ENCODE results near the gene DGAT2. TPM values are rescaled to one million over a fixed set of nuclear protein-coding genes. Genes with fewer than 3 reads are reported as not detected.
A peak's percentile ranks its signal among the peaks of the same experiment; 100 is the strongest.

DGAT2 gene
- total and polyA plus RNA-seq, 5 donors from 2014 or later = 0.17 to 0.47 (median 0.42) TPM; not detected in 2

DNA sequence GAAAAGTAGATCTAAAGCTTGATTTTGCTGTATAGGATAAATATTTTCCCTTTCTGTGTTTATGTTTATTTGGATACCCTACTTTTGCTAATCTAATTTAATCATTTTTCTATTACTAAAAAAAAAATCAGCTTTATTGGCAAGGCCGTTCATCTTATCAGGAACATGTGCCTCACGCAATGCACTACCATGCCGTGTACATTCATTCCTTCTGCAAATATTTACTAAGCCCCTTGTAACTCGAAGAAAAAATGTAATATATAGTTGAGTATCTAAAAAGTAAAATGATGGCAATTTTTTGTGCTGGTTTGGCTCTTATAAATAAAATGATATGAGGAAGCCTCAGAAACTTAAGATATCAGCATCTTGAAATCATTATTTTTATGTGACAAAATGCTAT, 55.4 kb downstream of the DGAT2 start:
- peak overlapping the region; percentile 45 for H3K27ac ChIP-seq (ENCODE audit: insufficient read depth, low read length, poor library complexity, severe bottlenecking)
- peaks cover 31% of the 10 kb centered on the region for H3K36me3 Mint-ChIP-seq
- H3K36me3 ChIP-seq (ENCODE audit: control insufficient read depth, insufficient read depth, low read length) = peaks cover 6% of the 10 kb centered on the region
- no peaks in the 10 kb centered on the region for H3K27me3 ChIP-seq (ENCODE audit: control insufficient read depth, insufficient read depth, low read length)
- H3K4me3 Mint-ChIP-seq = peak overlapping the region; percentile 6 to 77 (median 30)
- H3K4me3 ChIP-seq (ENCODE audit: low read depth, low read length) = peak overlapping the region; percentile 69
- H3K4me1 ChIP-seq (ENCODE audit: control insufficient read depth, insufficient read depth, low read length, poor library complexity, severe bottlenecking) = peaks cover 21% of the 10 kb centered on the region
- H3K27me3 Mint-ChIP-seq = no peaks in the 10 kb centered on the region
- H3K9me3 ChIP-seq (ENCODE audit: control insufficient read depth in 2 of 2, low read length in 2 of 2) = no peaks in the 10 kb centered on the region
- DNase-seq (no peak), ATAC-seq (ENCODE audit: low read depth in 2 of 2) (no peak)
- peaks cover 18 to 65% (median 45%) of the 10 kb centered on the region in 4 donors for H3K4me1 Mint-ChIP-seq
- H3K27ac Mint-ChIP-seq = peak overlapping the region in 2 of 3 donors; percentile 54 to 58
- no peaks in the 10 kb centered on the region for H3K9me3 Mint-ChIP-seq

GRCh38 chr11:75826461-75827230, 58.1 kb downstream of the DGAT2 start:
- H3K4me1 Mint-ChIP-seq = peaks cover 22 to 56% (median 42%) of the 10 kb centered on the region in 4 donors

GRCh38 chr11:75827562-75827961, 59.0 kb downstream of the DGAT2 start:
- Mint-ChIP-seq H3K4me1 (peaks cover 22 to 65% (median 42%) of the 10 kb centered on the region in 4 donors), H3K27ac (peak overlapping the region in 1 of 3 donors; percentile 41), H3K27me3 (no peaks in the 10 kb centered on the region), H3K36me3 (peaks cover 25% of the 10 kb centered on the region), H3K4me3 (no peak overlapping the region), H3K9me3 (no peaks in the 10 kb centered on the region)
- Histone ChIP-seq H3K27ac (ENCODE audit: insufficient read depth, low read length, poor library complexity, severe bottlenecking) (no peak overlapping the region), H3K9me3 (ENCODE audit: control insufficient read depth in 2 of 2, low read length in 2 of 2) (no peaks in the 10 kb centered on the region), H3K27me3 (ENCODE audit: control insufficient read depth, insufficient read depth, low read length) (no peaks in the 10 kb centered on the region), H3K4me3 (ENCODE audit: low read depth, low read length) (no peak overlapping the region), H3K4me1 (ENCODE audit: control insufficient read depth, insufficient read depth, low read length, poor library complexity, severe bottlenecking) (peaks cover 16% of the 10 kb centered on the region), H3K36me3 (ENCODE audit: control insufficient read depth, insufficient read depth, low read length) (peaks cover 2% of the 10 kb centered on the region)
- ATAC-seq (ENCODE audit: low read depth in 2 of 2) (no peak), DNase-seq (no peak)

More at GRCh38 chr11:75826461-75827230, 58.1 kb downstream of the DGAT2 start:
- Mint-ChIP-seq H3K36me3 (peaks cover 27% of the 10 kb centered on the region), H3K9me3 (no peaks in the 10 kb centered on the region), H3K27me3 (no peaks in the 10 kb centered on the region), H3K4me3 (peak overlapping the region in 2 of 4 donors; percentile 35 to 40), H3K27ac (peak overlapping the region in 2 of 3 donors; percentile 40 to 78)
- Histone ChIP-seq H3K27me3 (ENCODE audit: control insufficient read depth, insufficient read depth, low read length) (no peaks in the 10 kb centered on the region), H3K9me3 (ENCODE audit: control insufficient read depth in 2 of 2, low read length in 2 of 2) (no peaks in the 10 kb centered on the region), H3K4me3 (ENCODE audit: low read depth, low read length) (no peak overlapping the region), H3K36me3 (ENCODE audit: control insufficient read depth, insufficient read depth, low read length) (peaks cover 6% of the 10 kb centered on the region), H3K27ac (ENCODE audit: insufficient read depth, low read length, poor library complexity, severe bottlenecking) (no peak overlapping the region), H3K4me1 (ENCODE audit: control insufficient read depth, insufficient read depth, low read length, poor library complexity, severe bottlenecking) (peaks cover 16% of the 10 kb centered on the region)
- no peak for DNase-seq
- ATAC-seq (ENCODE audit: low read depth in 2 of 2) = no peak

DNA sequence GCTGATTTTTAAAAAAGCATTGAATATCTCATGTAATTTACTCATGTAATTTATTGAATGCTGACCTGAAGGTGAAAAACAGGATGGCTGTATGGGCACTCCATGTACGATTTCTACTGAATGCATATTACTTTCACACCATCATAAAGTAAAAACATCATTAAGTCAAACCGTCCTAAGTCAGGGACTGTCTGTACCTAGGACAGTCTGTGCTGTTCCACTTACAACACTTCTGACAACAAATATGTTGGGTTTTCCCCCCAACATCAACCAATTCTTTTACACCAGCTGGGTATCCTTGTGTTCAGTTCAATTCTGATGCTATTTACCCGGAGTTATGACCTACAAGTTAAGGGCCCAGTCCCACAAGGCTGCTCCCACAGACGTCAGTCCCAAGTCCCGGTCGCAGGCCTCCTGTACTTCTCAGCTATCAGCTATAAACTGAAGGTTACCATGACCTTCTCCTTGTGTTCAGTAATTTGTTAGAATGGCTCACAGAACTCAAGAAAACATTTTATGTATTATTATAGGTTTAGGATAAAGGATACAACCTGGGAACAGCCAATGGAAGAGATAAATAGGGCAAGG, 63.4 kb downstream of the DGAT2 start:
- H3K27me3 ChIP-seq (ENCODE audit: control insufficient read depth, insufficient read depth, low read length) = no peaks in the 10 kb centered on the region
- H3K9me3 ChIP-seq (ENCODE audit: control insufficient read depth in 2 of 2, low read length in 2 of 2) = no peaks in the 10 kb centered on the region
- no peaks in the 10 kb centered on the region for H3K4me1 ChIP-seq (ENCODE audit: control insufficient read depth, insufficient read depth, low read length, poor library complexity, severe bottlenecking)
- Mint-ChIP-seq H3K4me3 (no peak overlapping the region), H3K36me3 (peaks cover 9% of the 10 kb centered on the region), H3K4me1 (peaks cover 14 to 35% (median 31%) of the 10 kb centered on the region in 4 donors), H3K27me3 (no peaks in the 10 kb centered on the region), H3K27ac (peak overlapping the region in 1 of 3 donors; percentile 21), H3K9me3 (no peaks in the 10 kb centered on the region)
- ATAC-seq (ENCODE audit: low read depth in 2 of 2) (no peak), DNase-seq (no peak)
- H3K27ac ChIP-seq (ENCODE audit: insufficient read depth, low read length, poor library complexity, severe bottlenecking) = no peak overlapping the region
- no peaks in the 10 kb centered on the region for H3K36me3 ChIP-seq (ENCODE audit: control insufficient read depth, insufficient read depth, low read length)
- no peak overlapping the region for H3K4me3 ChIP-seq (ENCODE audit: low read depth, low read length)

DNA sequence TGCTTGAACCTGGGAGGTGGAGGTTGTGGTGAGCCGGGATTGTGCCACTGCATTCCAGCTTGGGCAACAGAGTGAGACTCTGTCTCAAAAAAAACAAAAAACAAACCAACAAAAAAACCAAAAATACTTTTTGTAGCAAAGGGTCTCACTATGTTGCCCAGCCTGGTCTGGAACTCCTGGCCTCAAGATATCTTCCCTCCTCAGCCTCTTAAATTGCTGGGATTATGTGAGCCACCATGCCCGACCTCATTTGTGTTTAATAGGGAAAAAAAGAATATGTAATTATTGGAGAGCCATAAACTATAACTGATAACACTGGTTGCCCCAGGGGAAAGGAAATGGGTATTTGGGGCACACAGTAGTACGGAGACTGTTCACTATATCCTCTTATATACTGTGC, 66.2 kb downstream of the DGAT2 start:
- no peak overlapping the region for H3K4me3 Mint-ChIP-seq
- Histone ChIP-seq H3K27ac (ENCODE audit: insufficient read depth, low read length, poor library complexity, severe bottlenecking) (no peak overlapping the region), H3K9me3 (ENCODE audit: control insufficient read depth in 2 of 2, low read length in 2 of 2) (no peaks in the 10 kb centered on the region), H3K4me1 (ENCODE audit: control insufficient read depth, insufficient read depth, low read length, poor library complexity, severe bottlenecking) (no peaks in the 10 kb centered on the region), H3K4me3 (ENCODE audit: low read depth, low read length) (no peak overlapping the region), H3K36me3 (ENCODE audit: control insufficient read depth, insufficient read depth, low read length) (peaks cover 3% of the 10 kb centered on the region), H3K27me3 (ENCODE audit: control insufficient read depth, insufficient read depth, low read length) (no peaks in the 10 kb centered on the region)
- H3K27ac Mint-ChIP-seq = no peak overlapping the region
- no peaks in the 10 kb centered on the region for H3K27me3 Mint-ChIP-seq
- ATAC-seq (ENCODE audit: low read depth in 2 of 2) (no peak), DNase-seq (no peak)
- no peaks in the 10 kb centered on the region for H3K9me3 Mint-ChIP-seq
- peaks cover 14% of the 10 kb centered on the region for H3K36me3 Mint-ChIP-seq
- H3K4me1 Mint-ChIP-seq = peaks cover 20 to 37% (median 29%) of the 10 kb centered on the region in 4 donors

GRCh38 chr11:75836417-75836816, 67.8 kb downstream of the DGAT2 start:
- no peak overlapping the region for H3K4me3 Mint-ChIP-seq
- ATAC-seq (ENCODE audit: low read depth in 2 of 2) (no peak), DNase-seq (no peak)
- peak overlapping the region in 2 of 3 donors; percentile 6 to 7 for H3K27ac Mint-ChIP-seq
- no peaks in the 10 kb centered on the region for H3K27me3 Mint-ChIP-seq
- no peak overlapping the region for H3K4me3 ChIP-seq (ENCODE audit: low read depth, low read length)
- no peaks in the 10 kb centered on the region for H3K9me3 Mint-ChIP-seq
- peaks cover 21 to 48% (median 36%) of the 10 kb centered on the region in 4 donors for H3K4me1 Mint-ChIP-seq
- no peaks in the 10 kb centered on the region for H3K9me3 ChIP-seq (ENCODE audit: control insufficient read depth in 2 of 2, low read length in 2 of 2)
- H3K36me3 Mint-ChIP-seq = peaks cover 13% of the 10 kb centered on the region
- no peak overlapping the region for H3K27ac ChIP-seq (ENCODE audit: insufficient read depth, low read length, poor library complexity, severe bottlenecking)
- no peaks in the 10 kb centered on the region for H3K4me1 ChIP-seq (ENCODE audit: control insufficient read depth, insufficient read depth, low read length, poor library complexity, severe bottlenecking)
- H3K27me3 ChIP-seq (ENCODE audit: control insufficient read depth, insufficient read depth, low read length) = no peaks in the 10 kb centered on the region
- peaks cover 3% of the 10 kb centered on the region for H3K36me3 ChIP-seq (ENCODE audit: control insufficient read depth, insufficient read depth, low read length)

GRCh38 chr11:75839851-75840250, 71.3 kb downstream of the DGAT2 start:
- H3K36me3 Mint-ChIP-seq = peaks cover 10% of the 10 kb centered on the region
- peak overlapping the region in 1 of 3 donors; percentile 65 for H3K27ac Mint-ChIP-seq
- Histone ChIP-seq H3K9me3 (ENCODE audit: control insufficient read depth in 2 of 2, low read length in 2 of 2) (no peaks in the 10 kb centered on the region), H3K36me3 (ENCODE audit: control insufficient read depth, insufficient read depth, low read length) (peaks cover 3% of the 10 kb centered on the region), H3K4me3 (ENCODE audit: low read depth, low read length) (no peak overlapping the region), H3K27me3 (ENCODE audit: control insufficient read depth, insufficient read depth, low read length) (no peaks in the 10 kb centered on the region), H3K27ac (ENCODE audit: insufficient read depth, low read length, poor library complexity, severe bottlenecking) (no peak overlapping the region), H3K4me1 (ENCODE audit: control insufficient read depth, insufficient read depth, low read length, poor library complexity, severe bottlenecking) (no peaks in the 10 kb centered on the region)
- no peak for ATAC-seq (ENCODE audit: low read depth in 2 of 2)
- DNase-seq = no peak
- peaks cover 25 to 44% (median 35%) of the 10 kb centered on the region in 4 donors for H3K4me1 Mint-ChIP-seq
- no peaks in the 10 kb centered on the region for H3K9me3 Mint-ChIP-seq
- no peak overlapping the region for H3K4me3 Mint-ChIP-seq
- H3K27me3 Mint-ChIP-seq = no peaks in the 10 kb centered on the region

All from CD4-positive, CD25-positive, alpha-beta regulatory T cell (primary cell).